ENCODE data around the gene TGFBRAP1. TPM values are rescaled to one million over a fixed set of nuclear protein-coding genes. Genes with fewer than 3 reads are reported as not detected.
A peak's percentile ranks its signal among the peaks of the same experiment; 100 is the strongest.

Gene TGFBRAP1
- total and polyA plus RNA-seq, 2 donors from 2014 or later: 6.7 to 25.8 TPM

DNA sequence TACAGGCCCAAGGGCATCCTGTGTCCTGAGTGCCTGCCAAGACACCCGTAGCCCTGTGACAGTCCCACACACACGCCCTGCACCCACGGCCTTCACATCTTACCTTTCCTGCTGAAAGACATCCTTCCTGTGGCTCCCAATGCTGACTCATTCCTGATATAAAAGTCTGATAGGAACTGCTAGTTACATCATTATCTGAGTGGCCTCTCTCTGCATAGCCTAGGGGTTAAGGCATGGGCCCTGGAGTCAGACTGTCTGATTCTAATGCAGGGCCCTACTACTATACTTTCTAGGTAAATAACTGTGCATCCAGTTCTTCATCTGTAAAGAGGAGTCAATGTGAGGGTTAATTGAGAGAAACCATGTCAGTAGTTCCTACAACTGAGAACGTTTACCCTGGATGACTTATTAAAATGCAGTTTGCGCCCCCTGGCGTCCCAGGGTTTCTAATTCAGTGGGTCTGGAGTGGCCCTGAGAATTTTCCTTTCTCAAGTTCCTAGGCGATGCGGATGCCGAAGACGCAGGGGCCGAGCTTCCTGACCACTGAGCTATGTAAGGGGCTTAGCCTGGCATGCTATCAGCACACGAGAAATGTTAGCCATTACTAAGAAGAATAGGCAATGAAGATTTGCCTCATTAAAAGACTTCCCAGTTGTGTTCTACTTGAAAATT, 94.0 kb downstream of the TGFBRAP1 start:
- Histone ChIP-seq H3K27ac (ENCODE audit: low read depth in 2 of 2, low read length in 2 of 2) (no peak overlapping the region), H3K4me3 (ENCODE audit: low read length in 3 of 3) (no peak overlapping the region), H3K27me3 (ENCODE audit: control insufficient read depth, insufficient read depth, low read length) (no peaks in the 10 kb centered on the region), H3K4me1 (ENCODE audit: control insufficient read depth in 2 of 3, insufficient read depth in 2 of 3, low read depth in 1 of 3, low read length in 3 of 3) (peaks cover 0 to 2% (median 0%) of the 10 kb centered on the region in 3 donors), H3K36me3 (ENCODE audit: control insufficient read depth in 2 of 3, insufficient read depth in 3 of 3, low read length in 3 of 3) (no peaks in the 10 kb centered on the region), H3K9ac (ENCODE audit: low read length in 3 of 3) (no peak overlapping the region), H3K9me3 (ENCODE audit: control insufficient read depth in 2 of 3, insufficient read depth in 1 of 3, low read length in 3 of 3) (no peaks in the 10 kb centered on the region)
- intact Hi-C loops (cut with DNase I): loop anchor here (5.0 kb wide), 1 partner anchor 123 kb away; no protein-coding TSS in a partner anchor
- peak; percentile 80 to 95 (median 86) for DNase-seq
- no peak for FAIRE-seq
- TF ChIP-seq, protein P1, sequence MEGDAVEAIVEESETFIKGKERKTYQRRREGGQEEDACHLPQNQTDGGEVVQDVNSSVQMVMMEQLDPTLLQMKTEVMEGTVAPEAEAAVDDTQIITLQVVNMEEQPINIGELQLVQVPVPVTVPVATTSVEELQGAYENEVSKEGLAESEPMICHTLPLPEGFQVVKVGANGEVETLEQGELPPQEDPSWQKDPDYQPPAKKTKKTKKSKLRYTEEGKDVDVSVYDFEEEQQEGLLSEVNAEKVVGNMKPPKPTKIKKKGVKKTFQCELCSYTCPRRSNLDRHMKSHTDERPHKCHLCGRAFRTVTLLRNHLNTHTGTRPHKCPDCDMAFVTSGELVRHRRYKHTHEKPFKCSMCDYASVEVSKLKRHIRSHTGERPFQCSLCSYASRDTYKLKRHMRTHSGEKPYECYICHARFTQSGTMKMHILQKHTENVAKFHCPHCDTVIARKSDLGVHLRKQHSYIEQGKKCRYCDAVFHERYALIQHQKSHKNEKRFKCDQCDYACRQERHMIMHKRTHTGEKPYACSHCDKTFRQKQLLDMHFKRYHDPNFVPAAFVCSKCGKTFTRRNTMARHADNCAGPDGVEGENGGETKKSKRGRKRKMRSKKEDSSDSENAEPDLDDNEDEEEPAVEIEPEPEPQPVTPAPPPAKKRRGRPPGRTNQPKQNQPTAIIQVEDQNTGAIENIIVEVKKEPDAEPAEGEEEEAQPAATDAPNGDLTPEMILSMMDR (IDR thresholded peaks at IDR 0.05; ENCODE audit: borderline replicate concordance, extremely low read depth, insufficient read depth): peak; percentile 70

DNA sequence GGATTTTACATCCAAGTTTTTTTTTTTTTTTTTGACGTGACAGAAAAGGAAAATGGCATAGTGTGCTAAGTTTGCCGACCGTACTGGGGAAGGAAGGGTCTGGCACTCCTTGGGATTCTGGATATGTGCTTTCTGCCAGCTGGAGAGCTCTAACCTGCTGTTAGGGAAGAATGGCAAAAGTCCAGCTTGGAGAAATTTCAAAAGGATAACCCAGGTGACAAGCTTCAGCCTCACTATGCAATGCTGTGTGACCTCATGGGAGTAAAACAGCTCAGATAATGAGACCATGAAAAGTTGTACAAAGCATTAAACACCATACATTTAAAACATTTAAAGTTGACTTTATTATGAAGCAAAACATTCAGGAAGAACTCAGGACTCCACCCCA, 98.3 kb downstream of the TGFBRAP1 start:
- TF ChIP-seq, protein P1 (IDR thresholded peaks at IDR 0.05; ENCODE audit: borderline replicate concordance, extremely low read depth, insufficient read depth): no peak
- FAIRE-seq (no peak), DNase-seq (no peak)
- no peak overlapping the region for H3K9ac ChIP-seq (ENCODE audit: low read length in 3 of 3)
- H3K9me3 ChIP-seq (ENCODE audit: control insufficient read depth in 2 of 3, insufficient read depth in 1 of 3, low read length in 3 of 3): no peaks in the 10 kb centered on the region
- no peak overlapping the region for H3K4me3 ChIP-seq (ENCODE audit: low read length in 3 of 3)
- intact Hi-C loops (cut with DNase I): no loop called here
- no peaks in the 10 kb centered on the region for H3K27me3 ChIP-seq (ENCODE audit: control insufficient read depth, insufficient read depth, low read length)
- H3K36me3 ChIP-seq (ENCODE audit: control insufficient read depth in 2 of 3, insufficient read depth in 3 of 3, low read length in 3 of 3): no peaks in the 10 kb centered on the region
- H3K27ac ChIP-seq (ENCODE audit: low read depth in 2 of 2, low read length in 2 of 2): no peak overlapping the region
- peaks cover 0 to 2% (median 0%) of the 10 kb centered on the region in 3 donors for H3K4me1 ChIP-seq (ENCODE audit: control insufficient read depth in 2 of 3, insufficient read depth in 2 of 3, low read depth in 1 of 3, low read length in 3 of 3)

DNA sequence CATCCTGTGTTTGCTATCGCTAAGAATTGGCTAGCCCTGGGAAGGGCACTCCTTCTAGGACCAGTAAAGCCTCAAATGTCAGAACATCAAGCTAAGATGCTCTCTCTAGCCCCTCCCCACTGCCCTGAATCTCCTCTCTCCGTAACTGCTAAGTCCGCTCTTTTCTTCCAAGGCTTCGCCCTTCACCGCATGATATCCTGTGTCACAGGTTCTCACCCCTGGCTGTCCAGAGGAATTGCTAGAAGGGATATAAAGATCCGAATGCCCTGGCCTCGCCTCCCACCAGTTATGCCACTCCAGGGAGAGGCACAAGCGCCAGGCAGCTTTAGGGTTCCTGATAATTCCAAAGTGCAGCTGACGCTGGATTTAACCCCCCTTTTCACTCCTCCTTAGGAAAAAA, 105.1 kb downstream of the TGFBRAP1 start:
- intact Hi-C loops (cut with DNase I): no loop called here
- no peak for FAIRE-seq
- TF ChIP-seq, protein P1 (IDR thresholded peaks at IDR 0.05; ENCODE audit: borderline replicate concordance, extremely low read depth, insufficient read depth): no peak

More for the DNA sequence above, 105.1 kb downstream of the TGFBRAP1 start:
- Histone ChIP-seq H3K36me3 (ENCODE audit: control insufficient read depth in 2 of 3, insufficient read depth in 3 of 3, low read length in 3 of 3) (no peaks in the 10 kb centered on the region), H3K4me3 (ENCODE audit: low read length in 3 of 3) (no peak overlapping the region), H3K27ac (ENCODE audit: low read depth in 2 of 2, low read length in 2 of 2) (no peak overlapping the region), H3K4me1 (ENCODE audit: control insufficient read depth in 2 of 3, insufficient read depth in 2 of 3, low read depth in 1 of 3, low read length in 3 of 3) (no peaks in the 10 kb centered on the region), H3K9ac (ENCODE audit: low read length in 3 of 3) (no peak overlapping the region), H3K9me3 (ENCODE audit: control insufficient read depth in 2 of 3, insufficient read depth in 1 of 3, low read length in 3 of 3) (no peaks in the 10 kb centered on the region), H3K27me3 (ENCODE audit: control insufficient read depth, insufficient read depth, low read length) (no peaks in the 10 kb centered on the region)
- no peak for DNase-seq
